SK-N-SH (cell line): ENCODE measurements around the gene PIGL. TPM values are rescaled to one million over a fixed set of nuclear protein-coding genes. Genes with fewer than 3 reads are reported as not detected.

ENCODE experiments used
- CTCF ChIP-seq: fragments of 200-600 bp; sonication (generic); IDR thresholded peaks from 2 replicates; pipeline ENCODE4 v1.6.1; 2017; ENCODE audit warnings: antibody characterized with exemption, mild to moderate bottlenecking, moderate library complexity
- EP300 ChIP-seq, 2 experiments: IDR thresholded peaks; 2 replicates each; pipeline versions ENCODE4 v1.4.0 to v1.6.1; 2012; ENCODE audit warnings: borderline replicate concordance in 1 of 2, low read depth in 1 of 2, low read length in 1 of 2
- EZH2phosphoT487 ChIP-seq: fragments of 200-600 bp; sonication (generic); IDR thresholded peaks from 2 replicates; pipeline ENCODE4 v1.6.1; 2017; ENCODE audit warnings: low read depth, mixed run types, mild to moderate bottlenecking, antibody characterized with exemption, moderate library complexity, borderline replicate concordance
- FOXJ3 ChIP-seq: sonication (generic); formaldehyde crosslinking; IDR thresholded peaks from 2 replicates; pipeline ENCODE4 v1.5.1; 2020; ENCODE audit warnings: mild to moderate bottlenecking, missing genetic modification reagents
- GABPA ChIP-seq: IDR thresholded peaks from 2 replicates; pipeline ENCODE4 v1.4.0; 2012; ENCODE audit warnings: low read depth, mild to moderate bottlenecking
- IRF3 ChIP-seq: fragments of 150-350 bp; IDR thresholded peaks from 2 replicates; pipeline ENCODE4 v1.6.1; 2016; ENCODE audit warnings: mild to moderate bottlenecking, low read depth, low read length
- JUND ChIP-seq: IDR thresholded peaks from 2 replicates; pipeline ENCODE4 v1.4.0; 2012
- MAX ChIP-seq: IDR thresholded peaks from 2 replicates; pipeline ENCODE4 v1.4.0; 2012; ENCODE audit warnings: low read depth
- MEF2A ChIP-seq: IDR thresholded peaks from 2 replicates; pipeline ENCODE4 v1.4.0; 2012; ENCODE audit warnings: low read depth, borderline replicate concordance
- MXI1 ChIP-seq: IDR thresholded peaks from 2 replicates; pipeline ENCODE4 v1.6.1; 2012; ENCODE audit warnings: mild to moderate bottlenecking, low read depth, low read length, improper control_type of control experiment
- NFIC ChIP-seq: IDR thresholded peaks from 2 replicates; pipeline ENCODE4 v1.4.0; 2012; ENCODE audit warnings: borderline replicate concordance
- NRF1 ChIP-seq: IDR thresholded peaks from 2 replicates; pipeline ENCODE4 v1.6.1; 2012; ENCODE audit warnings: low read depth, mild to moderate bottlenecking, low read length
- RAD21 ChIP-seq: IDR thresholded peaks from 2 replicates; pipeline ENCODE4 v1.6.1; 2012; ENCODE audit warnings: mild to moderate bottlenecking, low read length
- RCOR1 ChIP-seq: fragments of 150-350 bp; IDR thresholded peaks from 2 replicates; pipeline ENCODE4 v1.6.1; 2017; ENCODE audit warnings: antibody characterized with exemption, low read length
- REST ChIP-seq: IDR thresholded peaks from 2 replicates; pipeline ENCODE4 v1.6.1; 2012; ENCODE audit warnings: mild to moderate bottlenecking, low read depth, low read length, moderate library complexity
- SIN3A ChIP-seq: IDR thresholded peaks from 2 replicates; pipeline ENCODE4 v1.6.1; 2012; ENCODE audit warnings: low read depth, mild to moderate bottlenecking, low read length, moderate library complexity, borderline replicate concordance
- TCF12 ChIP-seq: IDR thresholded peaks from 2 replicates; pipeline ENCODE4 v1.4.0; 2012
- TEAD4 ChIP-seq: IDR thresholded peaks from 2 replicates; pipeline ENCODE4 v1.4.0; 2012; ENCODE audit warnings: mild to moderate bottlenecking, borderline replicate concordance; ENCODE audit not compliant: insufficient read depth
- USF1 ChIP-seq: IDR thresholded peaks from 2 replicates; pipeline ENCODE4 v1.4.0; 2012; ENCODE audit warnings: low read depth, borderline replicate concordance
- USF2 ChIP-seq: fragments of 150-350 bp; IDR thresholded peaks from 2 replicates; pipeline ENCODE4 v1.6.1; 2017; ENCODE audit warnings: antibody characterized with exemption, low read length, low read depth, borderline replicate concordance
- polyA plus RNA-seq, 3 experiments: library from polyadenylated mRNA; depleted of rRNA; stranded (reverse); fragments of >200 nt; gene quantifications; 2 replicates each; pipeline ENCODE4 v1.2.3, GENCODE V29; 2012

PIGL gene
- polyA plus RNA-seq, 1 of the 3 experiments (the other 2 are of a cell fraction) = 34.0 TPM

GRCh38 chr17:16288860-16289571 is 72.0 kb downstream of the PIGL start (continued):
- TF ChIP-seq CTCF = no peak
- TF ChIP-seq FOXJ3 = no peak
- no peak for TF ChIP-seq MEF2A
- no peak for TF ChIP-seq NRF1
- TF ChIP-seq JUND = 0 out of 2 replicates have a peak, but pooled peaks have one; percentile 16
- no peak for TF ChIP-seq USF2
- peak; percentile 37; the same call in 1 of the 2 replicates for TF ChIP-seq NFIC
- no peak for TF ChIP-seq GABPA
- no peak for TF ChIP-seq TEAD4
- no peak for TF ChIP-seq MXI1
- no peak for TF ChIP-seq REST
- TF ChIP-seq SIN3A = no peak
- 0 out of 4 replicates have a peak, but pooled peaks of 1 of the 2 experiments have one; percentile 34 for TF ChIP-seq EP300 (IDR thresholded peaks at IDR 0.05; ENCODE audit: borderline replicate concordance in 1 of 2, low read depth in 1 of 2, low read length in 1 of 2)
- TF ChIP-seq USF1 = no peak
- TF ChIP-seq IRF3 = no peak
- TF ChIP-seq MAX = no peak
- TF ChIP-seq EZH2phosphoT487 = no peak
- no peak for TF ChIP-seq RAD21
- TF ChIP-seq TCF12 = peak; percentile 65
- TF ChIP-seq RCOR1 = no peak
